GM19035 (cell line): Measurements from ENCODE around the gene IRGC.

ENCODE experiments used
- ATAC-seq: cut with Tn5 transposase; IDR thresholded peaks from one replicate; pipeline ENCODE4 v1.9.1; 2021; ENCODE audit not compliant: unreplicated experiment

Gene IRGC

DNA sequence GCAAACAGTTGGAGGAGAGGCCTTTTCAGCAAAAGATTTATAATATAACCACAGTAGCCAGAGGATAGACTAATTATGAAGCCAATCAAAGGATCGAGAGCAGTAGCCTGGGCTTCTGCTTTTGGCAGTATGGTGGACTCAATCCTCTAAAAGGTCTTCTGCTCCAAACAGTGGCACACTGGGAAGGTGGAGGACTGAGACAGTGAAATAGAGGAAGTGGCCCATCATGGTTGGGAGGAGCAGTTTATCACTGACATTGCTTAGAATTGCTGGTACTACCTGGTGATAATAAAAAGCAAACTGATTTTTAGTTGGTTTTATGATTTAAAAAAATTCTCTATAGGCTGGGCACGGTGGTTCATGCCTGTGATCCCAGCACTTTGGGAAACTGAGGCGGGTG lies 25.0 kb upstream of the IRGC start:
- no peak for ATAC-seq

- ATAC-seq = no peak
Observed at GRCh38 chr19:43691755-43692154, 24.1 kb upstream of the IRGC start.

DNA sequence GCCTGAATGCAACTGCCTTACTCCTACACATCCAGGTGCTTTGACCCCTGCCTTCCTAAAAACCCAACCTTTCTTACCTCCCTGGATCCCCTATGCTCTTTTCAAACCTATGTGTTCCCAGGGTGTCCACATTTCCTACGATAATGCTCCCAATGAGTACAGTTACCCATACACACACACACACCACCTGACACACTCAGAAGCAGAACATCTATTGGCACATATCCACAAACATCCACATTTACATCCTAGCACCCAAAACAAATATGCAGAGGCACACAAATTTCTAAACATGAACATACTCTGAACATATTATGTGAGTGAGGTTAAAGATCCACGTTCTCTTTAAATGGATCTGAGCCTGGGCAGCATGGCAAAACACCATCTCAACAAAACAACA lies 23.5 kb upstream of the IRGC start:
- ATAC-seq = no peak

DNA sequence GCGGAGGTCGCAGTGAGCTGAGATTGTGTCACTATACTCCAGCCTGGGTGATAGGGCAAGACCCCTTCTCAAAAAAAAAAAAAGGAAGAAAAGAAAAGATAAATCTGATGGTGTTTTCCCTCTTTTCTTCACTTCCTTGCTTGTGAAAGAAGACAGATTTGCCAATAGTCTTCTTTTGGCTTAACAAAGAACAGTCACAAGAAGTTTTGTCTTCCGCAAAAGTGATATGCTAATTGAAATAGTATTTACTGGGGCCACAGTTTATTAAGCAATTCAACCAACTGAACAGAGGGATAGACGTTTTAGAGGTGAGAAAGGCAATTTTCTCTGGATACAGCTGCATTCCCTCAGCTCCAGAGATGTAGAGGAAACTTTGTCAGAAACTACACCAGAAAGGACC lies 23.0 kb upstream of the IRGC start:
- ATAC-seq = no peak

DNA sequence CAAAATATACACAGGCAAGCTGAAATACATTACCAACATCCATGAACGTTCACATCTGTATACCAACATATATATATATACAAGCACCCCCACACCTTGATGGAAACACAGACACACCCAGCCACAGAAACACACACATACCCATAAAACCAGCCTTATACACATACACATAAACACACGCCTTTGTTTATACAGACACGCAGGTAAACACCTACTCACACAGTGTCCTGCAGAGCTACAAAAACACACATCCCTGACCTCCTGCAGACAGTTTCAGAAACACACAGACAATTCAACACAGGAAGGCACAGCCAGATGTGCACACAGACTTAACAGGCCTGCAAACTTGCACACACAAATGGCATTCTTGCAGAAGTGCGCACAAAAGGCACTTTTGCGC lies 21.3 kb upstream of the IRGC start:
- ATAC-seq = no peak

DNA sequence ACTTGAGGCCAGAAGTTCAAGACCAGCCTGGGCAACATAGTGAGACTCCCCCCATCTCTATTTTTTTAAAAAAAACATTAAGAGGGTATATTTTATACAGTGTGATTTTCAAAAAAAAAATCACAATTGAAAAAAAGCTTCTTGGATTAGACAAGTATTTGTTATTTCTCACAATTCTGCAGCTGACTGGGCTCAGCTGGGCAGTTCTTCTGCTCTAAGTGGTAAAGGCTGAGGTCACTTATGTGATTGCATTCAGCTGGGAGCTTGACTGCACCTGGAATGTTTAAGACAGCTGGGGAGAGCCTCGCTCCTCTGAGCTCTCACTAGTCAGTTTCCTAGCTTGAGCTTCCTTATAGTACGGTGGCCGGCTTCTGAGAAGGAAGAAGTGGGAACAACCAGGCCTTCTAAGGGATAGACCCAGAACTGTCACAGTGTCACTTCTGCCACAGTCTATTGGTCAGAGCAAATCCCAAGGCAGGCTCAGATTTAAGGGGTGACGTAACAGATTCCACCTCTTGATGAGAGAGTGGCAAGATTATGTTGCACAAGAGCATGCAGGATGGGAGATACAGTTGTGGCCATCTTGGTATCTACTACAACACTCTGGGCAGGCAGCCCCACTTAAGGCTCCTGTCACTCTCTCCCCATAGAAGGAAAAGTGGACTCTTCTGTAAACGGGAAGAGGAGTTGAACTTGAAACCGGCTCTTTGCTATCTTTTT lies 19.7 kb upstream of the IRGC start:
- no peak for ATAC-seq

DNA sequence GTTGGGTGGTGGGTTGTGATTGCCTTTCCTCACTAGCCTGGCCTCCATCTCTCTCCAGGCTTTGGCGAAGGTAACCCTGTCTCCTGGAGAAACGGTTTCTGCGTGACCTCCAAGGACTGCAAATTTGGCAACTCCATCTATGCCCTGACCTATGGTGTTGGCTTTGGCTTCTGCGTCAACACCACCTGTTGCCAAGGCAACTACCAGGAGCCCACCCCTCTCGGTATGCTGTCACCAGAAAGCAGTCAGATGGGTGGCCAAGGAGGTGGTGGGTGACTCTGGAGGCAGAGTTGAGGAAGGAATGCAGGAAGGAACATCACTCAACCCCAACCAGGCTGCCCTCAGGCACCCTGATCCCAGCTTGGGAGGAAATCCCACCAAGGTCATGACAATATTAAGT lies 18.6 kb upstream of the IRGC start:
- no peak for ATAC-seq

DNA sequence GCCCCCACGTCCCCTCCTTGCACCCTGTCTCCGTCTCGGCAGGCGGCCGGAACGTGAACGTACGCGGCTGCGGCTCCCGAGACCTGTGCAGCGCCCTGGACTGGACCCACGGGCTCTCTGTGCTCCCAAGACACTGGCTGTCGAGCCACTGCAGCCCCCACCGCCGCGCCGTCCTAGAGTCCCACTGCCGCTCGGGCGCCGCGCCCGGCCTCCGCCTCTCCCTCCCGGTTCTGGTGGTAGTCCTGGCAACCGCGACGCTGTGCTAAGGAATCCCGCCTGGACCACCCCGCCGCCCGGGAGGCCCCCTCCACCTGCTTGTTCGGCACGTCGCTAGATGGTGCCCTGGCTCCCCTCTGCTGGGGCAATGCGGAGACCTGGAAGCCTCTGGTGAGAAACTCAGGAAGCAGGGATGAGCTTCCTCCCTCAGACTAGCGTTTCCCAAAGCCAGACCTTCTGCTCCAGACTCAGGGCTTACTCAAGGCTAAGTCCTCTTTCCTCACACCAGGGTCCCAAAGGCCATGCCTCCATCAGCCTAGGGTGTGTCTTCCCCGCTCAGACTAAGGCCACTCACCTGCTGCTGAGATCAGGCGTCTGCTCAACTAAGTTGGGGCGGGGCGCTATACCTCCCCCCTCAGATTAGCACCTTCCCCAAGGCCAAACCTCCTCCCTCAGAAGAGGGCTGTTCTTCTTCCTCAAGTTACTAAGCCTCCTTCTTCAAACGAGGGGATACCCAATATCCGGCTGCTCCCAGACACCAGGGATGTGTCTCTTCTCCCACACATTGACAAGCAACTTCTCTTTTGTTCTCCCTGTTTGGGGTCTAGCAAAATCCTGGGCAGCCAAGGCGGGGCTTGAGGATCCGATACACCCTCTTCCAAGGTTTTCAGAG lies 16.1 kb upstream of the IRGC start:
- ATAC-seq = no peak

GRCh38 chr19:43700395-43701000 lies 15.4 kb upstream of the IRGC start:
- ATAC-seq = no peak

DNA sequence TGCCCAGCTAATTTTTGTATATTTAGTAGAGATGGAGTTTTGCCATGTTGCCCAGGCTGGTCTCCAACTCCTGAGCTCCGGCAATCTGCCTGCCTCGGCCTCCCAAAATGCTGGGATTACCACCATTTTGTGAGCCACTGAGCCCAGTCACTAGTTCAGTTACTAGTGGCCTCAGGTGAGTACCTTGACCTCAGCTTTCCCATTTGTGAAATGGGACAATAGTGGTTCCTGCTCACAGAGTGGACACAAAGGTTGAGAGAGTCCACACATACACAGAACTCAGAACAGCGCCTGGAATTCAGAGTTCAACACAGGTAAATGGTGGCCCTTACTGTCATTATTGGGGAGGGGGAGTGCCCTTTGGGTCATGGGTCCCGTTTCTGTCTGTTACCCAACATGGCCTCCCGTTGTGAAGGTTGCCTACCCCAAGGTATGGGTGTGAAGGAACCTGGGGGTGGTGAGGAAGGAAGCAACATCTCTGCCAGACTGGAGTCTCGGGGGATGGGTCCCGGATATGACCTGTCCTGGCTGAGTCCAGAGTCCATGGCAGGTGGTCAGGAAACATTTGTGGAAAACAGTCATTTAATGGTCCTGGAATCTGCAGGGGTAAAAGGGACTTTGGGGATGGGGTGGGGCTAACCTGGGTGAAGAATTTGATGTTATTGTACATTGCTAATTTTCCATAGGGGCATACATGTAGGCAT lies 11.7 kb upstream of the IRGC start:
- no peak for ATAC-seq

- no peak for ATAC-seq
Observed at GRCh38 chr19:43705729-43706128, 10.1 kb upstream of the IRGC start.

GRCh38 chr19:43707158-43707712 lies 8.6 kb upstream of the IRGC start:
- ATAC-seq = no peak

DNA sequence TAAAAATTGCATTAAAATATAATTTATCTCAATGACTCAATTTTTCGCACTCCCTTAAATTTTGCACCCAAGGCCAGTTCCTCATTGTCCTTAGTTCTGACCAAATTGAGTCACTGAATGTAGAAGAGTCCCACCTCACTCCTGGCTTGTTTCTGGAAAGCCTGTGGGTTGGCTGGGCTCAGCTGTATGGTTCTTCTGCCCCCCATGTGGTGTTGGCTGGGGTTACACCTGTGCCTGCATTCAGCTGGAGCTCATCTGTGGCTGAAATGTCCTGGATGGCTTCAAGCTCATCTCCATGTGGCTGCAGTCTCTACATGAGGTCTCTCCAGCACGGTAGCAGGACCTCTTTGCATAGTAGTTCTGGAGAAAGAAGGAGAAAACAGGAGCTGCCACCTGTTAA lies 7.2 kb upstream of the IRGC start:
- ATAC-seq = no peak

DNA sequence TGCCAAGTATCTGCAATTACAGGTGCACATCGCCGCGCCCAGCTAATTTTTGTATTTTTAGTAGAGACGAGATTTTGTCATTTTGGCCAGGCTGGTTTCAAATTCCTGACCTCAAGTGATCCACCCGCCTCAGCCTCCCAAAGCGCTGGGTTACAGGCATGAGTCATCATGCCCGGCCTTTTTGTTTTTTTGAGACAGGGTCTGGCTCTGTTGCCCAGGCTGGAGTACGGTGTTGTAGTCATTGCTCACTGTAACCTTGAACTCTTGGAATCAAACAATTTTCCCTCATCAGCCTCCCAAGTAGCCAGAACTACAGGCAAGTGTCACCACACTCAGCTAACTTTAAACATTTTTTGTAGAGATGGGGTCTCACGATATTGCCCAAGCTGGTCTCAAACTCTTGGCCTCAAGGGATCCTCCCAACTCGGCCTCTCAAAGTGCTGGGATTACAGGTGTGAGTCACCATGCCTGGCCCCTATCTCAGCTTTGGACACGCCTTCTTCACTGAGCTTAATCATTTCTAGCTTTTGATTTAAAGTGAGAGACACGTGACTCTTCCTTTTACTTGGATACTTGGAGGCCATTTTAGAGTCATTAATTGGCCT lies 4.0 kb upstream of the IRGC start:
- no peak for ATAC-seq

DNA sequence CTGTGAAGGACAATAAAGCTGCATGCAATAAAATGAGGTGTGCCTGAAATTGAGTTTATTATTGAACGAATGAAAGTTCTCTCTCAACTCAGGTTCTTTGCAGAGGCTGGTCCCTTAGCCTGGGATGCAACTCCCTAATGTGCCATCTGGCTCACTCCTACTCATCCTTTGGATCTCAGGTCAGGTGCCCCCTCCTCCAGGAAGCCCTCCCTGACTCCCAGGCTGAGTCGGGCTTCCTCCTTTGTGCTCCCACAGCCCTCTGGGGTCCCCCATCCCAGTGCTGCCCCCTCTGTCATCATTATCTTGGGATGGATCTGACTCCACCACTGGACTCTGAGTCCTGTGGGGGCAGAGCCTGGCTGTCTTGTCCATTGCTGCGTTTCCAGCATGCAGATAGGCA lies 2.7 kb upstream of the IRGC start:
- ATAC-seq = no peak

DNA sequence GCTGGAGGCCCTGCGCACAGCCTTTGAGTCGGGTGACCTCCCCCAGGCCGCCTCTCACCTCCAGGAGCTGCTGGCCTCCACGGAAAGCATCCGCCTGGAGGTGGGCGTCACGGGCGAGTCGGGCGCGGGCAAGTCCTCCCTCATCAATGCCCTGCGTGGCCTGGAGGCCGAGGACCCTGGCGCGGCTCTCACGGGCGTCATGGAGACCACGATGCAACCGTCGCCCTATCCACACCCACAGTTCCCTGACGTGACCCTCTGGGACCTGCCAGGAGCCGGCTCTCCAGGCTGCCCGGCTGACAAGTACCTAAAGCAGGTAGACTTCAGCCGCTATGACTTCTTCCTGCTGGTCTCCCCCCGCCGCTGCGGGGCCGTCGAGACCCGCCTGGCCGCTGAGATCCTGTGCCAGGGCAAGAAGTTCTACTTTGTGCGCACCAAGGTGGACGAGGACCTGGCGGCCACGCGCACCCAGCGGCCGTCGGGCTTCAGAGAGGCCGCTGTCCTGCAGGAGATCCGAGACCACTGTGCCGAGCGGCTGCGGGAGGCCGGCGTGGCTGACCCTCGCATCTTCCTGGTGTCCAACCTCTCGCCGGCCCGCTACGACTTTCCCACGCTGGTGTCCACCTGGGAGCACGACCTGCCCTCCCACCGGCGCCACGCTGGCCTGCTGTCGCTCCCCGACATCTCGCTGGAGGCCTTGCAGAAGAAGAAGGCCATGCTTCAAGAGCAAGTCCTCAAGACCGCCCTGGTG lies 2.9 kb downstream of the IRGC start:
- no peak for ATAC-seq

DNA sequence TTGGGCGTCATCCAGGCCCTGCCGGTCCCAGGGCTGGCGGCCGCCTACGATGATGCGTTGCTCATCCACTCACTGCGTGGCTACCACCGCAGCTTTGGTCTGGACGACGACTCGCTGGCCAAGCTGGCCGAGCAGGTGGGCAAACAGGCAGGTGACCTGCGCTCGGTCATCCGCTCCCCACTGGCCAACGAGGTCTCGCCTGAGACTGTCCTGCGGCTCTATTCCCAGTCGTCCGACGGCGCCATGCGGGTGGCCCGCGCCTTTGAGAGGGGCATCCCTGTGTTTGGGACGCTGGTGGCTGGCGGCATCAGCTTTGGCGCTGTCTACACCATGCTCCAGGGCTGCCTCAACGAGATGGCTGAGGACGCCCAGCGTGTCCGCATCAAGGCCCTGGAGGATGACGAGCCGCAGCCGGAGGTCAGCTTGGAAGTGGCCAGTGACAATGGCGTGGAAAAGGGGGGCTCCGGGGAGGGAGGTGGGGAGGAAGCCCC lies 3.5 kb downstream of the IRGC start:
- no peak for ATAC-seq

- ATAC-seq = no peak
Observed at GRCh38 chr19:43719918-43720317, 4.0 kb downstream of the IRGC start.

DNA sequence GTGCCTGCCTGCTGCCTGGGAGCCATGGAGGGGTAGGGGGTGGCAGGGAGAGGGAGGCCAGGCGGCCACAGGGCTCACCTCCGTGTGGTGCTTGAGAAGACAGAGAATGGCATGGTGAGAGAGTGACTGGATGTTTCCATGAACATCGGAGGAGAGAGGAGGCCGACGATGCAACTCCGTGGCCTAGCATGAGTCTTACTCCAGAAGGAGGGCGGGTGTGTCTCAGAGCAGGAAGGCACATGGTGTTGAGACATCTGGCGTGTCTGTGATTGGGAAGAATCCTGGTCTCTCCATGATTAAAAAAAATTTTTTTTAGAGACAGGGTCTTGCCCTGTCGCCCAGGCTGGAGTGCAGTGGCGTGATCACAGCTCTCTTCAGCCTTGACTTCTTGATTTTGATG lies 5.1 kb downstream of the IRGC start:
- no peak for ATAC-seq
